GM21381 (cell line): Measurements from ENCODE around the gene RERG.

Experiments used
- ATAC-seq: cut with Tn5 transposase; IDR thresholded peaks from one replicate; pipeline ENCODE4 v1.9.1; 2021; ENCODE audit warnings: mild to moderate bottlenecking, moderate library complexity; ENCODE audit not compliant: unreplicated experiment

Gene RERG

GRCh38 chr12:15192720-15193119, 28.5 kb downstream of the RERG start:
- no peak for ATAC-seq

GRCh38 chr12:15188127-15188526, 33.1 kb downstream of the RERG start:
- ATAC-seq = no peak

GRCh38 chr12:15186597-15186996, 34.6 kb downstream of the RERG start:
- no peak for ATAC-seq

- no peak for ATAC-seq
Observed at GRCh38 chr12:15184484-15184883, 36.7 kb downstream of the RERG start.

GRCh38 chr12:15183821-15184220, 37.4 kb downstream of the RERG start:
- ATAC-seq = no peak

- no peak for ATAC-seq
Observed at GRCh38 chr12:15181017-15181683, 40.1 kb downstream of the RERG start.

- ATAC-seq = no peak
Observed at GRCh38 chr12:15180325-15180724, 40.9 kb downstream of the RERG start.

GRCh38 chr12:15179672-15180071, 41.5 kb downstream of the RERG start:
- no peak for ATAC-seq

- no peak for ATAC-seq
Observed at GRCh38 chr12:15173142-15173541, 48.1 kb downstream of the RERG start.

GRCh38 chr12:15172060-15172822, 49.0 kb downstream of the RERG start:
- no peak for ATAC-seq

- ATAC-seq = no peak
Observed at GRCh38 chr12:15171012-15171655, 50.1 kb downstream of the RERG start.

GRCh38 chr12:15168026-15168678, 53.1 kb downstream of the RERG start:
- ATAC-seq = no peak

GRCh38 chr12:15165012-15165659, 56.1 kb downstream of the RERG start:
- no peak for ATAC-seq

- ATAC-seq = no peak
Observed at GRCh38 chr12:15163030-15163976, 57.9 kb downstream of the RERG start.

GRCh38 chr12:15158083-15158482, 63.1 kb downstream of the RERG start:
- ATAC-seq = no peak

GRCh38 chr12:15157269-15157671, 63.9 kb downstream of the RERG start:
- no peak for ATAC-seq

GRCh38 chr12:15155271-15155670, 65.9 kb downstream of the RERG start:
- ATAC-seq = no peak

- ATAC-seq = no peak
Observed at GRCh38 chr12:15154103-15154502, 67.1 kb downstream of the RERG start.

- no peak for ATAC-seq
Observed at GRCh38 chr12:15152868-15153267, 68.3 kb downstream of the RERG start.

- ATAC-seq = no peak
Observed at GRCh38 chr12:15152456-15152855, 68.8 kb downstream of the RERG start.
